Lower leg skin (tissue), 3 donors: Measurements from ENCODE around the gene OR10V1.

Experiments
- CTCF ChIP-seq, 3 donors: fragments of 450-650 bp; IDR thresholded peaks; one replicate each; pipeline ENCODE4 v1.5.1; 2016; ENCODE audit warnings: antibody characterized with exemption in 3 of 3, mild to moderate bottlenecking in 3 of 3, moderate library complexity in 2 of 3
- POLR2A ChIP-seq, 2 donors: fragments of 450-650 bp; IDR thresholded peaks; one replicate each; pipeline ENCODE4 v1.6.1; 2016 to 2017; ENCODE audit warnings: antibody characterized with exemption in 2 of 2, mild to moderate bottlenecking in 1 of 2, moderate library complexity in 1 of 2

GRCh38 chr11:59676205-59676604 lies 37.4 kb downstream of the OR10V1 start:
- TF ChIP-seq CTCF (IDR thresholded peaks at IDR 0.05), result no peak
- no peak for TF ChIP-seq POLR2A (IDR thresholded peaks at IDR 0.05)
